Measurements from ENCODE around the gene GUCY1B1.

- TF ChIP-seq CTCF (IDR thresholded peaks at IDR 0.05; ENCODE audit: poor library complexity, severe bottlenecking) (no peak), POLR2AphosphoS5 (IDR thresholded peaks at IDR 0.05) (no peak)
Measured at GRCh38 chr4:155749041-155749440, 9.8 kb upstream of the GUCY1B1 start.
